GM12872 (cell line): ENCODE results near the gene ZFR.

ENCODE experiments used
- CTCF ChIP-seq: IDR thresholded peaks from 3 replicates; pipeline ENCODE4 v1.5.1; 2011; ENCODE audit warnings: low read depth, mild to moderate bottlenecking, low read length, moderate library complexity; ENCODE audit not compliant: insufficient read depth

ZFR gene

GRCh38 chr5:32436553-32437242, 7.8 kb downstream of the ZFR start:
- TF ChIP-seq CTCF, result no peak

GRCh38 chr5:32435383-32435782, 9.2 kb downstream of the ZFR start:
- TF ChIP-seq CTCF, result no peak

GRCh38 chr5:32434221-32434620, 10.3 kb downstream of the ZFR start:
- no peak for TF ChIP-seq CTCF

- no peak for TF ChIP-seq CTCF
Measured at GRCh38 chr5:32432633-32433032, 11.9 kb downstream of the ZFR start.

- TF ChIP-seq CTCF, result no peak
Measured at GRCh38 chr5:32428426-32428825, 16.1 kb downstream of the ZFR start.

GRCh38 chr5:32426440-32427151, 17.9 kb downstream of the ZFR start:
- no peak for TF ChIP-seq CTCF

- TF ChIP-seq CTCF, result no peak
Measured at GRCh38 chr5:32422697-32423096, 21.8 kb downstream of the ZFR start.
